ENCODE data around the gene MAPK10. TPM values are rescaled to one million over a fixed set of nuclear protein-coding genes. Genes with fewer than 3 reads are reported as not detected.

The MAPK10 gene
- polyA plus RNA-seq, 1 donor, result 18.9 TPM

DNA sequence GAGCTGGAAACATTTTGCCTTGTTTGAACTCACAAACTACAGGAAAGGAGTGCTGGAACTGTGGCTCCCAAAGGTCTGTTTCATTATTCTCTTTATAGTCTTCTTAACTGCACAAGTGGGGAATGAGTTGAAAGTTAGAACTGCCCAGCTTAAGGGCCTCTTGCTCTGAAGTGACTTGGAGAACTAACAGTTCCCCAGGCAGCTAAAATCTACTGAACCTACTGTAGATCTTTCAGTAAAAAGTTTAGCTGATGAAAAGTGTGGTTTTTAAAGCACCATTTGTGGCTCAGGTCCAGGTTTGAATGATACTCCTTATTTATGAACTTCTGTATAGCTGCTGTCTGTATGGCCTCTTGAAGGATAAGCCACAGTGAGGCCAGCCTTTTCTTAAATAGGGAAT, 353.8 kb downstream of the MAPK10 start:
- Histone ChIP-seq H3K27ac (ENCODE audit: low read length) (no peak overlapping the region), H3K4me3 (ENCODE audit: low read length) (no peak overlapping the region), H3K36me3 (ENCODE audit: control insufficient read depth, insufficient read depth, low read length) (no peaks in the 10 kb centered on the region), H3K4me1 (ENCODE audit: control insufficient read depth, insufficient read depth, low read length) (no peaks in the 10 kb centered on the region), H3K9me3 (ENCODE audit: control insufficient read depth, low read depth, low read length) (no peaks in the 10 kb centered on the region), H3K27me3 (ENCODE audit: control insufficient read depth, insufficient read depth, low read length) (no peaks in the 10 kb centered on the region)
- DNase-seq, result no peak

DNA sequence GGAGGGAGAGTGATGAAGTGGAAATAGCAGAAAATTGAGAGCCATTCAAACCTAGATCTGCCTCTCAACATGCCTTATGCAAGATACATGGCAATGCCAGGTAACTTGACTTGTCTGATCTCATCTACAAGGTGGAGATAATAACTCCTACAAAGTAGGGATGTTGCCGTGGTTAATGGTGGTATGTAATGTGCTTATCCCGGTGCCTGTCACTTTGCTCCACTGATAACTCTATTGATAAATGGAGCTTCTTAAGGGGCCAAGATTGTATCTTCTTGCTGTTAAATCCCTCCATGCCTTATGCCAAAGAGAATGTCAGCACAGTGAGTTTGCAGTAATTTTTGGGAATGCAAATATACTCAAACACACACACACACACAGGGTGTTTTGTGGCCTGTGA, 355.8 kb downstream of the MAPK10 start:
- Histone ChIP-seq H3K4me3 (ENCODE audit: low read length) (no peak overlapping the region), H3K4me1 (ENCODE audit: control insufficient read depth, insufficient read depth, low read length) (no peaks in the 10 kb centered on the region), H3K27ac (ENCODE audit: low read length) (no peak overlapping the region), H3K27me3 (ENCODE audit: control insufficient read depth, insufficient read depth, low read length) (no peaks in the 10 kb centered on the region), H3K36me3 (ENCODE audit: control insufficient read depth, insufficient read depth, low read length) (no peaks in the 10 kb centered on the region), H3K9me3 (ENCODE audit: control insufficient read depth, low read depth, low read length) (no peaks in the 10 kb centered on the region)
- no peak for DNase-seq
- WGBS (ENCODE audit: insufficient coverage, low lambda C conversion rate), result no CpG with 5 or more reads among the region's 2 CpGs

DNA sequence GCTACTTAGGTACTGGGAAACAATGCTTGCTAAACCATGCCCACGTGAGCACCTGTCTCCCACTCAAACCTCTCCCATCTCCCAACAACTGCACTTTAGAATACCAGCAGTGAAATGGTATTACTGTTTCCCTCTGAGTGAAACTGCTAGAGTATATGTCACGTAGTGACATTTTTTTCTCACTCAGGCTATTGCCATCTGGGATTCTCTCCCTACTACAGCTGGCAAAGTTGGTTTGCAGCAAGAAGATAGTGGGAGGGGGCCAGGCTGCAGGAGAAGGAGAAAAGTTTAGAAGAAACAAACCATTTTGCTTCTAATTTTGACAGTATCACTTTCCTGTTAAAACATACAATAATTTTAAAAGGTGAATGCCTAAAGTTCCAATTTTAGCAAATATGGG, 358.3 kb downstream of the MAPK10 start:
- no peaks in the 10 kb centered on the region for H3K27me3 ChIP-seq (ENCODE audit: control insufficient read depth, insufficient read depth, low read length)
- no peak overlapping the region for H3K27ac ChIP-seq (ENCODE audit: low read length)
- H3K4me1 ChIP-seq (ENCODE audit: control insufficient read depth, insufficient read depth, low read length), result no peaks in the 10 kb centered on the region
- no CpG with 5 or more reads among the region's 2 CpGs for WGBS (ENCODE audit: insufficient coverage, low lambda C conversion rate)
- no peak overlapping the region for H3K4me3 ChIP-seq (ENCODE audit: low read length)
- DNase-seq, result no peak
- H3K9me3 ChIP-seq (ENCODE audit: control insufficient read depth, low read depth, low read length), result no peaks in the 10 kb centered on the region
- H3K36me3 ChIP-seq (ENCODE audit: control insufficient read depth, insufficient read depth, low read length), result no peaks in the 10 kb centered on the region

DNA sequence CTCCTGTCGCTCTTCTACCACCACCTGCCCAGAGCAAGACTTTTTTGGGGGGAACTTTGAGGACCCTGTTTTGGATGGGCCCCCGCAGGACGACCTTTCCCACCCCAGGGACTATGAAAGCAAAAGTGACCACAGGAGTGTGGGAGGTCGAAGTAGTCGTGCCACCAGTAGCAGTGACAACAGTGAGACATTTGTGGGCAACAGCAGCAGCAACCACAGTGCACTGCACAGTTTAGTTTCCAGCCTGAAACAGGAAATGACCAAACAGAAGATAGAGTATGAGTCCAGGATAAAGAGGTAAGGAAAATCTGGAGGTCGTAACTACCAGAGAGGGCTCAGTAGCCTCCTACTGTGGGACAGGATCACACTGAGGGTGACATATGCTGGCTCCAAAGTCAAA, 364.5 kb downstream of the MAPK10 start:
- Histone ChIP-seq H3K9me3 (ENCODE audit: control insufficient read depth, low read depth, low read length) (no peaks in the 10 kb centered on the region), H3K36me3 (ENCODE audit: control insufficient read depth, insufficient read depth, low read length) (no peaks in the 10 kb centered on the region), H3K27ac (ENCODE audit: low read length) (no peak overlapping the region), H3K4me1 (ENCODE audit: control insufficient read depth, insufficient read depth, low read length) (no peaks in the 10 kb centered on the region), H3K27me3 (ENCODE audit: control insufficient read depth, insufficient read depth, low read length) (no peaks in the 10 kb centered on the region), H3K4me3 (ENCODE audit: low read length) (no peak overlapping the region)
- WGBS (ENCODE audit: insufficient coverage, low lambda C conversion rate), result no CpG with 5 or more reads among the region's 6 CpGs
- DNase-seq, result no peak

DNA sequence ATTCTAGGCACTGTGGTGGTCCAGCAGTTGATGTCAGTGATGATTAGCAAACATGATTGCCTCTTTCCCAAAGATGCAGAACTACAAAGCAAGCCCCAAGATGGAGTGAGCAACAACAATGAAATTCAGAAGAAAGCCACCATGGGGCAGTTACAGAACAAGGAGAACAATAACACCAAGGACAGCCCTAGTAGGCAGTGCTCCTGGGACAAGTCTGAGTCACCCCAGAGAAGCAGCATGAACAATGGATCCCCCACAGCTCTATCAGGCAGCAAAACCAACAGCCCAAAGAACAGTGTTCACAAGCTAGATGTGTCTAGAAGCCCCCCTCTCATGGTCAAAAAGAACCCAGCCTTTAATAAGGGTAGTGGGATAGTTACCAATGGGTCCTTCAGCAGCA, 365.3 kb downstream of the MAPK10 start:
- Histone ChIP-seq H3K9me3 (ENCODE audit: control insufficient read depth, low read depth, low read length) (no peaks in the 10 kb centered on the region), H3K27ac (ENCODE audit: low read length) (no peak overlapping the region), H3K36me3 (ENCODE audit: control insufficient read depth, insufficient read depth, low read length) (no peaks in the 10 kb centered on the region), H3K27me3 (ENCODE audit: control insufficient read depth, insufficient read depth, low read length) (no peaks in the 10 kb centered on the region), H3K4me3 (ENCODE audit: low read length) (no peak overlapping the region), H3K4me1 (ENCODE audit: control insufficient read depth, insufficient read depth, low read length) (no peaks in the 10 kb centered on the region)
- DNase-seq, result no peak

DNA sequence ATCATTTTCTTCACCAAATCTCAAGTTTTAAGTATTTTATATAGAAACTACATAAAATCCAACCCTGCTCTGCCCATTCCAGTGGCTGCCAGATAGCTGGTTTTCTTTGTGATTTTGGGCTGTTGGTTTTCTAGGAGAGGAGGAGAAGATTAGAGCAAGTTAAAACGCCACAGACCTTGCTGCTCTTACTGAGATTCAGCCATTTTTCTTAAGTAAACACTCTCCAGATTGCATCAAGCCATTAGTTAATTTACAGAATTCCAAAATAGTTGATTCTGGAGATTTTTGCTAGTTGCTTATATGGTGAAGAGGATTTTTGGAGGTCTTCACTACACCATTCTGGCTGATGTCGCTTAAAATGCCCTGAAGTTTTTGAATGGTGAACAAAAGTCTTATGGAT, 366.2 kb downstream of the MAPK10 start:
- H3K4me1 ChIP-seq (ENCODE audit: control insufficient read depth, insufficient read depth, low read length), result no peaks in the 10 kb centered on the region
- no peaks in the 10 kb centered on the region for H3K27me3 ChIP-seq (ENCODE audit: control insufficient read depth, insufficient read depth, low read length)
- H3K27ac ChIP-seq (ENCODE audit: low read length), result no peak overlapping the region
- H3K4me3 ChIP-seq (ENCODE audit: low read length), result no peak overlapping the region
- no peaks in the 10 kb centered on the region for H3K9me3 ChIP-seq (ENCODE audit: control insufficient read depth, low read depth, low read length)
- H3K36me3 ChIP-seq (ENCODE audit: control insufficient read depth, insufficient read depth, low read length), result no peaks in the 10 kb centered on the region
- no peak for DNase-seq
- WGBS (ENCODE audit: insufficient coverage, low lambda C conversion rate), result no CpG with 5 or more reads among the region's 2 CpGs

DNA sequence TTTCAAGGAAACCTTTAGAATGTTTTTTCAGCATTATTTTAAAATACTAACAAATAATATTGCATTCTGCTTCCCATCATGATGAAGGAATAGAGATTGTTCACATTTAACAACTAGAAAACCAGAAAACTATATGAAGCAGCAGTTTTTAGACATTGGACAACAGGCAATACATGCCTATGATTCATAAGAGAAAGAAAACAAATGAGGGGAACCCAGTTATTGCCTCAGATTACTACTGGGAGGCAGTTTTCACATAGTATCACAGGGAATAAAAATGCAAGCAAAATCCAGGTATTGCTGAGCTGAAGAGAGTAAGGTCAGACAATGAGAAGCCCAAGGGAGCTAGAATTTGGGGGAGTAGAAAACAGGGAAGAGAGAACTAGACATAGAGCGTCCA, 373.6 kb downstream of the MAPK10 start:
- 100% methylated on average over 1 of the region's 1 CpG for WGBS (ENCODE audit: insufficient coverage, low lambda C conversion rate)
- DNase-seq, result no peak
- no peaks in the 10 kb centered on the region for H3K27me3 ChIP-seq (ENCODE audit: control insufficient read depth, insufficient read depth, low read length)
- H3K27ac ChIP-seq (ENCODE audit: low read length), result no peak overlapping the region
- no peak overlapping the region for H3K4me3 ChIP-seq (ENCODE audit: low read length)
- no peaks in the 10 kb centered on the region for H3K9me3 ChIP-seq (ENCODE audit: control insufficient read depth, low read depth, low read length)
- H3K36me3 ChIP-seq (ENCODE audit: control insufficient read depth, insufficient read depth, low read length), result no peaks in the 10 kb centered on the region
- H3K4me1 ChIP-seq (ENCODE audit: control insufficient read depth, insufficient read depth, low read length), result no peaks in the 10 kb centered on the region

DNA sequence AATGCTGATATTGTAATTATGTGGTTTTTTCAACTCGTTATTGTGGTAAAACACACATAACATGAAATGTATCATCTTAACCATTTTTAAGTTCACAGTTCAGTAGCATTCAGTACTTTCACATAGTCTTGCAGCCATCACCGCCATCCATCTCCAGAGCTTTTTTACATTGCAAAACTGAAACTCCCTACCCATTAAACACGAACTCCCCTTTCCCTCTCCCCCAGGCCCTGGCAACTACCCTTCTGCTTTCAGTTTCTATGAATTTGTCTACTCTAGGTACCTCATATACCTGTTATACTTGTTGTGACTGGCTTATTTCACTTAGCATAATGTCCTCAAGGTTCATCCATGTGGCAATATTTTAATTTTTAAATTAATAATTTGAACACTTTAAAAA, 380.6 kb downstream of the MAPK10 start:
- H3K36me3 ChIP-seq (ENCODE audit: control insufficient read depth, insufficient read depth, low read length), result no peaks in the 10 kb centered on the region
- no peak for DNase-seq
- WGBS (ENCODE audit: insufficient coverage, low lambda C conversion rate), result 100% methylated on average over 1 of the region's 3 CpGs
- no peak overlapping the region for H3K4me3 ChIP-seq (ENCODE audit: low read length)
- no peak overlapping the region for H3K27ac ChIP-seq (ENCODE audit: low read length)
- H3K4me1 ChIP-seq (ENCODE audit: control insufficient read depth, insufficient read depth, low read length), result no peaks in the 10 kb centered on the region
- no peaks in the 10 kb centered on the region for H3K27me3 ChIP-seq (ENCODE audit: control insufficient read depth, insufficient read depth, low read length)
- no peaks in the 10 kb centered on the region for H3K9me3 ChIP-seq (ENCODE audit: control insufficient read depth, low read depth, low read length)

DNA sequence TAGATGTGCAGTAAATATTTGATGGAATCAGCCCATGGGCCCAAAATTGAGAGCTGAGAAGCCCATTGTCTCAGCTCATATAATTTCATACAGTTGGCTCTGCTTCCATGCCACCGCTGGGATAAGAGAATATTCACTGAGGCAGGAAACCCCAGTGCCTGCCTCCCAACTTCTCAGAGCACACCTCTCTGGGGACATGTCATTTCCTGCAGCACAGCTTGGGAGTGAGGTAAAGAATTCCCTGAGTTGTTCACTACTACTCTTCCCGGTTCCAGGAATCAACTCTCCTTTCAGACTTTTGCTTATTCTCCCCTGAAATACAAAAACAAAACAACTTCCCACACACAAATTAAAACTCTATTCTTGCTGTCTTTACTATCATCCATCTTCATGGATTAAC, 389.3 kb downstream of the MAPK10 start:
- DNase-seq, result no peak
- H3K4me1 ChIP-seq (ENCODE audit: control insufficient read depth, insufficient read depth, low read length), result no peaks in the 10 kb centered on the region
- H3K27me3 ChIP-seq (ENCODE audit: control insufficient read depth, insufficient read depth, low read length), result no peaks in the 10 kb centered on the region
- 100% methylated on average over 1 of the region's 2 CpGs for WGBS (ENCODE audit: insufficient coverage, low lambda C conversion rate)
- no peaks in the 10 kb centered on the region for H3K36me3 ChIP-seq (ENCODE audit: control insufficient read depth, insufficient read depth, low read length)
- H3K9me3 ChIP-seq (ENCODE audit: control insufficient read depth, low read depth, low read length), result no peaks in the 10 kb centered on the region
- H3K27ac ChIP-seq (ENCODE audit: low read length), result no peak overlapping the region
- H3K4me3 ChIP-seq (ENCODE audit: low read length), result no peak overlapping the region

DNA sequence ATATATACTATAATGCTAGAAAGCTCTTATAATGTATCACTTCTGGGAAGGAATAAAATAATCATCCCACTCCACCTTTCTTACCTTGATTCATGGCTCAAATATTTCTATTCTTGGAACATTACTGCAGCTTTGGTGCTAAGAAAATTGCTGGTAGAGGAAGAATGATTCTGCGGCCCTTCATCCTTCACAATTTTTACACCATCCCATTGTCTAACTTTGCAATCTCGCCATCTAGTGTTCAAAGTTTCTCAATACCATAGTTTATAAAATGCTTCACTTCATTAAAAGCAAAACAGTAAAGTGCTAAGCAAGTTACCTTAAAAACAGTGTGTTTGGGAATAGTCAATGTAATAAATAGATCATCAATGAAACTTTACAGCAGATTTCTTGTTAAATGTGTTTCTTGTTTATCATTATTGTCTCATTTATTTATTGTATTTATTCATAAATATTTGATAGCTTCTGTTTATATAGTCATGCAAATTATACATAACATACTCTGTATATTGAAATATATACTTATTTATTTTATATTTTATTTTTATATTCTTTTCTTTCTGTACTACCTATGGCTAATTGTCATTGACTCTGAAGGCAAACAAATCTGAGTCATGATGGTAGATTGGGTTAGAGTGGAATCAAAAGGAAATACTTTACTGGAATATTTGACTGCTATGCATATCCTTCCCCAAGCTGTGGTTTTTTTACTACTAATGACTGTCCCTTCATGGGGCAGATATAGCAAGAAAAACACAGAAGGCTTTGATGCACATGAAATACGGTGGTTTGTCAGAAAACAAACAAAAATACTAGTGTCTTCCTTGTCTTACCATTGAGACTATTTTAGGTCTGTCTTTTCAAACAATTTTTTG, 390.7 kb downstream of the MAPK10 start:
- Histone ChIP-seq H3K4me3 (ENCODE audit: low read length) (no peak overlapping the region), H3K4me1 (ENCODE audit: control insufficient read depth, insufficient read depth, low read length) (no peaks in the 10 kb centered on the region), H3K27me3 (ENCODE audit: control insufficient read depth, insufficient read depth, low read length) (no peaks in the 10 kb centered on the region), H3K27ac (ENCODE audit: low read length) (no peak overlapping the region), H3K36me3 (ENCODE audit: control insufficient read depth, insufficient read depth, low read length) (no peaks in the 10 kb centered on the region), H3K9me3 (ENCODE audit: control insufficient read depth, low read depth, low read length) (no peaks in the 10 kb centered on the region)
- DNase-seq, result peak; percentile 14 to 29
- 48% methylated on average over 3 of the region's 3 CpGs for WGBS (ENCODE audit: insufficient coverage, low lambda C conversion rate)

DNA sequence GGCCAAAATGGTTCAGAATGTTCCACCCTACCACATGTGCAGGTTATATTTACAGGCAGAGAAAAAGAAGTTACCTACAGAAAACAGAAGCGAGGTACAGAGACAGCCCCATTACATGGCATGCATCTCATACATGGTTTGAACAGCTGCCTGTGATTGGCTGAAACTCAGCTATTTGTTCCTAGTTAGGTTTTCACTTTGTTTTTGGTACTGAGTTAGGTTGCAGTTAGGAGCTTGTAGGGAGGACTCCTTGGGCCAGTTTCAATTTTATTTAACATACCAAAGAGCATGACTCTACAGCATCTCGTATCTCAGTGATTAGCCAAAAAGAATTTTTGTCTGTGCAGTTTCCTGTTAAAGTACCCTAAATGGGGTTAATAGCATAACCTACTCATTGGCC, 392.0 kb downstream of the MAPK10 start:
- no peak overlapping the region for H3K27ac ChIP-seq (ENCODE audit: low read length)
- no peaks in the 10 kb centered on the region for H3K36me3 ChIP-seq (ENCODE audit: control insufficient read depth, insufficient read depth, low read length)
- H3K4me1 ChIP-seq (ENCODE audit: control insufficient read depth, insufficient read depth, low read length), result no peaks in the 10 kb centered on the region
- H3K4me3 ChIP-seq (ENCODE audit: low read length), result no peak overlapping the region
- no peak for DNase-seq
- H3K9me3 ChIP-seq (ENCODE audit: control insufficient read depth, low read depth, low read length), result no peaks in the 10 kb centered on the region
- no CpG with 5 or more reads among the region's 2 CpGs for WGBS (ENCODE audit: insufficient coverage, low lambda C conversion rate)
- no peaks in the 10 kb centered on the region for H3K27me3 ChIP-seq (ENCODE audit: control insufficient read depth, insufficient read depth, low read length)

Measured in large intestine (tissue), 3 donors.